Activated CD8-positive, alpha-beta T cell treated with anti-CD3 and anti-CD28 coated beads for 36 hours (primary cell): ENCODE measurements around the gene SLC9A5. TPM values are rescaled to one million over a fixed set of nuclear protein-coding genes. Genes with fewer than 3 reads are reported as not detected.

Experiments
- ATAC-seq: fragments of 200-7000 bp; cut with Tn5 transposase; one replicate; pipeline ENCODE4 v1.10.0; 2021; ENCODE audit warnings: mild to moderate bottlenecking, moderate library complexity
- CTCF ChIA-PET: fragments of 350-600 bp; sonication (Branson Sonifier 250); formaldehyde crosslinking; loops from one replicate; lab custom pipeline; 2021; ENCODE audit warnings: antibody characterized with exemption; lab: Charles Lee
- POLR2A ChIA-PET: fragments of 350-600 bp; sonication (Branson Sonifier 250); formaldehyde crosslinking; loops from one replicate; lab custom pipeline; 2021; ENCODE audit warnings: antibody characterized with exemption; lab: Charles Lee
- DNase-seq: peaks from one replicate; pipeline ENCODE4 v3.0.0-alpha.2; 2020
- H3K27ac Mint-ChIP-seq: one replicate; pipeline ENCODE4 v1.8.0; 2021; ENCODE audit warnings: mild to moderate bottlenecking, mixed read lengths
- H3K27me3 Mint-ChIP-seq: one replicate; pipeline ENCODE4 v1.8.0; 2021; ENCODE audit warnings: mixed read lengths
- H3K36me3 Mint-ChIP-seq: one replicate; pipeline ENCODE4 v1.8.0; 2021; ENCODE audit warnings: low read depth, mixed read lengths
- H3K4me1 Mint-ChIP-seq: one replicate; pipeline ENCODE4 v1.8.0; 2021; ENCODE audit warnings: low read depth, mixed read lengths
- H3K4me3 Mint-ChIP-seq: one replicate; pipeline ENCODE4 v1.8.0; 2021; ENCODE audit warnings: mild to moderate bottlenecking, moderate library complexity, mixed read lengths
- H3K9me3 Mint-ChIP-seq: one replicate; pipeline ENCODE4 v1.8.0; 2021; ENCODE audit warnings: mixed read lengths
- CTCF ChIP-seq: fragments of 200-600 bp; IDR thresholded peaks from one replicate; pipeline ENCODE4 v1.8.0; 2022; ENCODE audit warnings: antibody characterized with exemption, mild to moderate bottlenecking
- intact Hi-C: fragments of 100-400 bp; cut with micrococcal nuclease; formaldehyde crosslinking; loops from one replicate; pipeline ENCODE4 v1.10.0; 2022
- total RNA-seq, 2 experiments: library from RNA; stranded (reverse); gene quantifications; one replicate each; pipeline ENCODE4 v1.2.3, GENCODE V29; 2021

Gene SLC9A5
- total RNA-seq, 2 experiments from 2014 or later = 7.7 to 8.1 TPM

GRCh38 chr16:67254801-67255552 is 6.2 kb downstream of the SLC9A5 start:
- no peaks in the 10 kb centered on the region for H3K27me3 Mint-ChIP-seq
- H3K9me3 Mint-ChIP-seq = no peaks in the 10 kb centered on the region
- DNase-seq (no peak), ATAC-seq (no peak)
- no peak overlapping the region for H3K27ac Mint-ChIP-seq
- H3K36me3 Mint-ChIP-seq = peaks cover 2% of the 10 kb centered on the region
- TF ChIP-seq CTCF = no peak
- ChIA-PET CTCF (no interaction called here), POLR2A (no interaction called here)
- intact Hi-C loops = no loop called here
- no peak overlapping the region for H3K4me3 Mint-ChIP-seq
- peaks cover 4% of the 10 kb centered on the region for H3K4me1 Mint-ChIP-seq

- POLR2A ChIA-PET = no interaction called here
- Mint-ChIP-seq H3K36me3 (peaks cover 4% of the 10 kb centered on the region), H3K9me3 (no peaks in the 10 kb centered on the region), H3K4me3 (no peak overlapping the region), H3K4me1 (no peaks in the 10 kb centered on the region), H3K27ac (no peak overlapping the region), H3K27me3 (no peaks in the 10 kb centered on the region)
- CTCF ChIA-PET = interaction anchor here (1.0 kb wide), 1 partner anchor 23 kb away, joined by 3 read pairs; no protein-coding TSS in a partner anchor
- intact Hi-C loops = no loop called here
- DNase-seq (no peak), ATAC-seq (no peak)
- no peak for TF ChIP-seq CTCF
These were observed 6.9 kb downstream of the SLC9A5 start for GRCh38 chr16:67255553-67256221.

DNA sequence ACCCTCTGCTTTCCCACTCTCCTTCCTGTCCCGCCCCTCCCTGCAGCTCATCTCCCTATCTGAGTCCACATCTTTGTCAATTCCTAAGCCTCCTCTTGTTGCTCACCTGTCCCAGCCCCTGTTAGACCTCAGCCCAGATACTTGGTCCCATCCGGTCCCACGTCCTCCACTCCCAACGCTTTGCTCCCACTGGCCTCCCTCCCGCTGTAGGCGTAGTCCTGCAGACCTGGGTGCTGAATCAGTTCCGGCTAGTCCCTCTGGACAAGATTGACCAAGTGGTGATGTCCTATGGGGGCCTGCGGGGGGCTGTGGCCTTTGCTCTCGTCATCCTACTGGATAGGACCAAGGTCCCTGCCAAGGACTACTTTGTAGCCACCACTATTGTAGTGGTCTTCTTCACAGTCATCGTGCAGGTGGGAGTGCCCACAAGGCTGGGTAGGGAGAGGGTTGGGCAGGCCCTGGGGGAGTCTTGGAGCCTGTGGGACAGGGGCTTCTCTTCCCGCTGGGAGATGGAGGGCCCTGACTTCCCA is 8.0 kb downstream of the SLC9A5 start:
- no peaks in the 10 kb centered on the region for H3K4me1 Mint-ChIP-seq
- DNase-seq (no peak), ATAC-seq (no peak)
- intact Hi-C loops = no loop called here
- H3K9me3 Mint-ChIP-seq = no peaks in the 10 kb centered on the region
- no peak for TF ChIP-seq CTCF
- H3K27me3 Mint-ChIP-seq = no peaks in the 10 kb centered on the region
- no peak overlapping the region for H3K27ac Mint-ChIP-seq
- ChIA-PET POLR2A (interaction anchor here (1.2 to 1.9 kb wide), 2 partner anchors 14 to 59 kb away, joined by 4 to 6 read pairs; no protein-coding TSS in a partner anchor), CTCF (interaction anchor here (1.0 to 1.3 kb wide), 2 partner anchors 22 to 58 kb away, joined by 3 read pairs; no protein-coding TSS in a partner anchor)
- H3K4me3 Mint-ChIP-seq = no peak overlapping the region
- peaks cover 4% of the 10 kb centered on the region for H3K36me3 Mint-ChIP-seq

DNA sequence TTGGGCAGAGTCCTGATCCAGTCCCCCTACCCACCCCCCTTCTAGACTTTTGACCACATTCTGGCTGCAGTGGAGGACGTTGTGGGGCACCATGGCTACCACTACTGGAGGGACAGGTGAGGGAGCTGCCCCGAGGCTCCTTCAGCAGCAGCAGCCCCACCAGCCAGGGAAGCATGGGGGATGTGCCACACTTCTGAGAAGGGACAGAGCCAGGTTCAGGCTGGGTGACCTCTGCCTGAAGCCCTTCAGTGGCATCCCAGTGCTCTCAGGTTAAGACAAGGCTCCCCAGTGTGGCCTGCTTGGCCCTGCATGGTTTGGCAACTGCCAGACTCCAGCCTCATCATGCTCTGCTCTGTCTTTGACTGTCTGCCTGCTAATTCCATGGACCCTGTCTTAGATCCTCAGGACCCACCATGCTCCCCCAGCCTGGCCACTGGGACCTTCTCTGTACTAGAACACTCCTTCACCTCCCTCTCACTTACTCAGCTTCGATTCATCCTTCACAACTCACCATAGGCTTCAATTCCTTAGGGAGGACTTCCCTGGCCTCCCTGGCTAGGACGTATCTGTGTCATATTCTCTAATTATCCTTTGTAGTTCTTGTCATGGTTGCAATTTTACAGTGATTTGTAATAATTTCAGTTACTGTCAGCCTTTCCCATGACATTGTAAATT is 8.8 kb downstream of the SLC9A5 start:
- ChIA-PET CTCF (interaction anchor here (1.1 to 1.5 kb wide), 3 partner anchors 21 to 142 kb away, joined by 3 read pairs; no protein-coding TSS in a partner anchor), POLR2A (interaction anchor here (1.2 to 1.9 kb wide), 2 partner anchors 13 to 60 kb away, joined by 4 to 6 read pairs; no protein-coding TSS in a partner anchor)
- no peak overlapping the region for H3K27ac Mint-ChIP-seq
- no peaks in the 10 kb centered on the region for H3K9me3 Mint-ChIP-seq
- DNase-seq = no peak
- ATAC-seq = no peak
- H3K4me1 Mint-ChIP-seq = no peaks in the 10 kb centered on the region
- intact Hi-C loops = no loop called here
- no peak overlapping the region for H3K4me3 Mint-ChIP-seq
- H3K27me3 Mint-ChIP-seq = no peaks in the 10 kb centered on the region
- TF ChIP-seq CTCF = no peak
- H3K36me3 Mint-ChIP-seq = peaks cover 4% of the 10 kb centered on the region
